B cell (primary cell): Measurements from ENCODE around the gene ZEB1. TPM values are rescaled to one million over a fixed set of nuclear protein-coding genes. Genes with fewer than 3 reads are reported as not detected.

Experiments used
- ATAC-seq: fragments of 200-7000 bp; cut with Tn5 transposase; one replicate; pipeline ENCODE4 v1.10.0; 2021; ENCODE audit warnings: low read depth, mild to moderate bottlenecking, moderate number of reproducible peaks, moderate library complexity
- CTCF ChIA-PET: fragments of 350-600 bp; sonication (Branson Sonifier 250); formaldehyde crosslinking; loops from one replicate; lab custom pipeline; 2021; ENCODE audit warnings: antibody characterized with exemption, inconsistent platforms; lab: Charles Lee
- POLR2A ChIA-PET: fragments of 350-600 bp; sonication (Branson Sonifier 250); formaldehyde crosslinking; loops from one replicate; lab custom pipeline; 2021; ENCODE audit warnings: antibody characterized with exemption; lab: Charles Lee
- DNase-seq: peaks from one replicate; pipeline ENCODE4 v3.0.0; 2013
- H2AFZ ChIP-seq: 2 replicates; pipeline ENCODE4 v1.6.1; 2012; ENCODE audit warnings: mild to moderate bottlenecking, low read depth, low read length; ENCODE audit not compliant: insufficient read depth, poor library complexity, severe bottlenecking
- H3K27ac ChIP-seq, 2 donors: 1 replicate in 1 of 2; 2 replicates in 1 of 2; pipeline ENCODE4 v1.5.1; 2012 to 2013; ENCODE audit warnings: low read length in 2 of 2, mild to moderate bottlenecking in 2 of 2, moderate library complexity in 1 of 2
- H3K27me3 ChIP-seq, 4 experiments: fragments of 200-600 bp in 1 of 4; sonication (generic) in 1 of 4; replicated peaks in 1 of 4; 1 replicate in 2 of 4; 2 replicates in 2 of 4; pipeline versions ENCODE4 v1.6.1 to v1.7.0; 2013 to 2016; ENCODE audit warnings: low read length in 3 of 4, mild to moderate bottlenecking in 2 of 4, mixed read lengths in 1 of 4, moderate library complexity in 1 of 4; ENCODE audit not compliant: insufficient read depth in 4 of 4, control insufficient read depth in 3 of 4; ENCODE audit errors: control extremely low read depth in 1 of 4
- H3K36me3 ChIP-seq, 2 experiments: replicated peaks in 1 of 2; 1 replicate in 1 of 2; 2 replicates in 1 of 2; pipeline versions ENCODE4 v1.6.1 to v1.7.1; 2013; ENCODE audit warnings: low read length in 1 of 2; ENCODE audit not compliant: insufficient read depth in 2 of 2, control insufficient read depth in 1 of 2; ENCODE audit errors: control extremely low read depth in 1 of 2, extremely low read depth in 1 of 2
- H3K4me1 ChIP-seq, 2 donors: fragments of 200-600 bp in 1 of 2; sonication (generic) in 1 of 2; 1 replicate in 1 of 2; 2 replicates in 1 of 2; pipeline versions ENCODE4 v1.5.1 to v1.6.1; 2013 to 2017; ENCODE audit warnings: low read length in 2 of 2; ENCODE audit not compliant: control insufficient read depth in 2 of 2, insufficient read depth in 2 of 2
- H3K4me2 ChIP-seq: replicated peaks from 2 replicates; pipeline ENCODE3; 2012; ENCODE audit warnings: mild to moderate bottlenecking, low read depth, low read length; ENCODE audit not compliant: poor library complexity, severe bottlenecking
- H3K4me3 ChIP-seq, 5 experiments: fragments of 200-600 bp in 1 of 5; sonication (generic) in 1 of 5; 1 replicate in 3 of 5; 2 replicates in 2 of 5; pipeline versions ENCODE4 v1.5.1 to v1.7.0; 2011 to 2016; ENCODE audit warnings: low read length in 4 of 5, mild to moderate bottlenecking in 4 of 5, low read depth in 2 of 5, control low read depth in 1 of 5, moderate library complexity in 1 of 5; ENCODE audit not compliant: insufficient read depth in 1 of 5; ENCODE audit errors: control extremely low read depth in 1 of 5, extremely low read depth in 1 of 5
- H3K79me2 ChIP-seq: fragments of 200-600 bp; sonication (generic); one replicate; pipeline ENCODE4 v1.6.0; 2016; ENCODE audit warnings: low read length; ENCODE audit not compliant: control insufficient read depth, insufficient read depth
- H3K9ac ChIP-seq: fragments of 200-600 bp; sonication (generic); 2 replicates; pipeline ENCODE4 v1.6.1; 2017; ENCODE audit warnings: mild to moderate bottlenecking, low read length, moderate library complexity
- H3K9me3 ChIP-seq, 3 donors: one replicate each; pipeline versions ENCODE4 v1.6.1 to v1.7.1; 2013; ENCODE audit warnings: low read length in 2 of 3; ENCODE audit not compliant: control insufficient read depth in 2 of 3, insufficient read depth in 1 of 3; ENCODE audit errors: control extremely low read depth in 1 of 3
- H4K20me1 ChIP-seq: 2 replicates; pipeline ENCODE4 v1.6.0; 2012; ENCODE audit warnings: mild to moderate bottlenecking, low read length; ENCODE audit not compliant: insufficient read depth, control insufficient read depth, poor library complexity, severe bottlenecking
- H3K27ac Mint-ChIP-seq: one replicate; pipeline ENCODE4 v1.8.0; 2021; ENCODE audit warnings: mixed read lengths
- H3K27me3 Mint-ChIP-seq: one replicate; pipeline ENCODE4 v1.8.0; 2021; ENCODE audit warnings: mixed read lengths
- H3K4me1 Mint-ChIP-seq: one replicate; pipeline ENCODE4 v1.8.0; 2021; ENCODE audit warnings: mixed read lengths
- H3K4me3 Mint-ChIP-seq: one replicate; pipeline ENCODE4 v1.8.0; 2021; ENCODE audit warnings: mixed read lengths
- H3K9me3 Mint-ChIP-seq: one replicate; pipeline ENCODE4 v1.8.0; 2022; ENCODE audit warnings: mixed read lengths; ENCODE audit not compliant: insufficient read depth
- EZH2 ChIP-seq: IDR thresholded peaks from 2 replicates; pipeline ENCODE4 v1.6.1; 2012; ENCODE audit warnings: borderline replicate concordance, low read depth, mild to moderate bottlenecking, moderate library complexity, low read length; ENCODE audit not compliant: insufficient read depth, poor library complexity, severe bottlenecking
- WGBS: methylation state at CpG from one replicate; pipeline ENCODE4 v1.1.5; 2013; ENCODE audit warnings: missing lambda C conversion rate; ENCODE audit not compliant: insufficient coverage; 5-methylcytosine and 5-hydroxymethylcytosine counted together
- intact Hi-C: fragments of 100-400 bp; cut with micrococcal nuclease; formaldehyde crosslinking; loops from one replicate; pipeline ENCODE4 v1.10.0; 2022
- polyA plus RNA-seq: library from polyadenylated mRNA; depleted of rRNA; stranded (reverse); fragments of >200 nt; gene quantifications from 2 replicates; pipeline ENCODE4 v1.2.3, GENCODE V29; 2012
- total RNA-seq, 2 donors: library from RNA; stranded (reverse); fragments of 120-200 nt in 1 of 2; gene quantifications; 1 replicate in 1 of 2; 2 replicates in 1 of 2; pipeline versions ENCODE4 v1.2.3 to v1.2.4, GENCODE V29; 2013 to 2022
- TF ChIP-seq, protein P1 (sequence below): fragments of 200-600 bp; IDR thresholded peaks from one replicate; pipeline ENCODE4 v1.8.0; 2022; ENCODE audit warnings: antibody characterized with exemption, mild to moderate bottlenecking

Gene ZEB1
- total and polyA plus RNA-seq, 2 donors (not counting 1 experiment from before 2014, with no cell fraction given): 11.2 to 96.7 TPM

DNA sequence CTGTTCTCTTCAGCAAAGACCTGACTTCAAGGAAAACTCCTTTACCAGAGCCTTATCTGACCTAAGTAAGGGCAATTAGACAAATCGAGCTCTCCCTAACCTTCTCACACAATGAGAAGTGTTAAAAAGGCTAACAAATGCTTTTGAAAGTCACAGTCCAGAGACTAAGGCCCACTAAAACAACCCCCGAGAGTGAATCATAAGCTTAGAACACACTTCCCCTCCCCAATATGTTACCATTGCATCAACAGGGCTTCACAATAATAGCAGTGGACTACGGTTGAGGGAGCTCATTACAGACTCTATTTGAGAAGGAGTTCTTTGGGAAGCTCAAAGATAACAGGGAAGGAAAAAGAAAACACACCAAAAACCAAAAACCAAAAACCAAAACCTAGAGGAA is 28.6 kb upstream of the ZEB1 start:
- no peaks in the 10 kb centered on the region for H3K9me3 Mint-ChIP-seq
- H3K27ac ChIP-seq: no peak overlapping the region
- TF ChIP-seq, protein P1, sequence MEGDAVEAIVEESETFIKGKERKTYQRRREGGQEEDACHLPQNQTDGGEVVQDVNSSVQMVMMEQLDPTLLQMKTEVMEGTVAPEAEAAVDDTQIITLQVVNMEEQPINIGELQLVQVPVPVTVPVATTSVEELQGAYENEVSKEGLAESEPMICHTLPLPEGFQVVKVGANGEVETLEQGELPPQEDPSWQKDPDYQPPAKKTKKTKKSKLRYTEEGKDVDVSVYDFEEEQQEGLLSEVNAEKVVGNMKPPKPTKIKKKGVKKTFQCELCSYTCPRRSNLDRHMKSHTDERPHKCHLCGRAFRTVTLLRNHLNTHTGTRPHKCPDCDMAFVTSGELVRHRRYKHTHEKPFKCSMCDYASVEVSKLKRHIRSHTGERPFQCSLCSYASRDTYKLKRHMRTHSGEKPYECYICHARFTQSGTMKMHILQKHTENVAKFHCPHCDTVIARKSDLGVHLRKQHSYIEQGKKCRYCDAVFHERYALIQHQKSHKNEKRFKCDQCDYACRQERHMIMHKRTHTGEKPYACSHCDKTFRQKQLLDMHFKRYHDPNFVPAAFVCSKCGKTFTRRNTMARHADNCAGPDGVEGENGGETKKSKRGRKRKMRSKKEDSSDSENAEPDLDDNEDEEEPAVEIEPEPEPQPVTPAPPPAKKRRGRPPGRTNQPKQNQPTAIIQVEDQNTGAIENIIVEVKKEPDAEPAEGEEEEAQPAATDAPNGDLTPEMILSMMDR: no peak
- TF ChIP-seq EZH2: no peak
- POLR2A ChIA-PET: no interaction called here
- DNase-seq (no peak), ATAC-seq (no peak)
- no peaks in the 10 kb centered on the region for H3K27me3 Mint-ChIP-seq
- H2AFZ ChIP-seq: no peak overlapping the region
- no peak overlapping the region for H3K4me2 ChIP-seq
- H3K4me3 Mint-ChIP-seq: no peak overlapping the region
- H3K27me3 ChIP-seq: no peaks in the 10 kb centered on the region
- H3K9ac ChIP-seq: no peak overlapping the region
- no peaks in the 10 kb centered on the region for H3K36me3 ChIP-seq
- H3K9me3 ChIP-seq: peaks cover 0 to 1% (median 0%) of the 10 kb centered on the region in 3 donors
- 100% methylated on average over 1 of the region's 3 CpGs for WGBS
- intact Hi-C loops: no loop called here
- H3K4me1 Mint-ChIP-seq: no peaks in the 10 kb centered on the region
- H3K79me2 ChIP-seq: no peaks in the 10 kb centered on the region
- CTCF ChIA-PET: no interaction called here
- H4K20me1 ChIP-seq: no peaks in the 10 kb centered on the region
- no peaks in the 10 kb centered on the region for H3K4me1 ChIP-seq
- H3K4me3 ChIP-seq: no peak overlapping the region
- no peak overlapping the region for H3K27ac Mint-ChIP-seq

DNA sequence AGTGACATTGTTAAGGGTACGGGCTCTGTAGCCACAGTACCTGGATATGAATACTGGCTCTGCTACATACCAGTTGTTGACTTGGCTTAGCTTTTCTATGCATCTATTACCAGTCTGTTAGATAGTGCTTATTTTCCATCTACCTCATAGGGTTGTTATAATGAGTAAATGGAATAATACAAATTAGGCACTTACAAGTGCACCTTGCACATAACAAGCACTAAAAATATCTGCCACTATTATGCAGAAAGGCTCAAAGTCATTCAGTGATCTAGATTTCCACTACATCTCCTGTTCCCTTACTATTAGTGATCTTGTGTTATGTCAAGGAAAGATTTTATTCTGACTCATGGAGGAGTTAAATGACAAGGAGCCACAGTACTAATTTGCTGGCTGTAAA is 27.9 kb upstream of the ZEB1 start:
- CTCF ChIA-PET: no interaction called here
- H3K4me3 Mint-ChIP-seq: no peak overlapping the region
- TF ChIP-seq EZH2: no peak
- TF ChIP-seq, protein P1: no peak

More for the DNA sequence above, 27.9 kb upstream of the ZEB1 start:
- Histone ChIP-seq H3K79me2 (no peaks in the 10 kb centered on the region), H3K4me1 (no peaks in the 10 kb centered on the region), H3K36me3 (no peaks in the 10 kb centered on the region), H4K20me1 (no peaks in the 10 kb centered on the region), H3K4me2 (no peak overlapping the region), H3K27ac (no peak overlapping the region), H2AFZ (no peak overlapping the region), H3K9ac (no peak overlapping the region), H3K27me3 (no peaks in the 10 kb centered on the region), H3K4me3 (no peak overlapping the region), H3K9me3 (peaks cover 0 to 1% (median 0%) of the 10 kb centered on the region in 3 donors)
- Mint-ChIP-seq H3K9me3 (no peaks in the 10 kb centered on the region), H3K27me3 (no peaks in the 10 kb centered on the region), H3K27ac (no peak overlapping the region), H3K4me1 (no peaks in the 10 kb centered on the region)
- intact Hi-C loops: no loop called here
- ATAC-seq (no peak), DNase-seq (no peak)
- POLR2A ChIA-PET: no interaction called here
- WGBS: no CpG with 5 or more reads among the region's 1 CpG
